Esophagus muscularis mucosa (tissue), 4 donors: ENCODE data around the gene KRT9. TPM values are rescaled to one million over a fixed set of nuclear protein-coding genes. Genes with fewer than 3 reads are reported as not detected.

ENCODE experiments used
- DNase-seq: peaks from one replicate; pipeline ENCODE4 v3.0.0-alpha.2; 2017; ENCODE audit errors: extremely low spot score
- H3K27ac ChIP-seq, 4 donors: fragments of 200-600 bp; sonication (generic); replicated peaks in 1 of 4; 1 replicate in 3 of 4; 2 replicates in 1 of 4; pipeline ENCODE4 v1.5.1; 2016 to 2019; ENCODE audit warnings: mild to moderate bottlenecking in 1 of 4
- H3K27me3 ChIP-seq, 4 donors: fragments of 200-600 bp; sonication (generic); one replicate each; pipeline versions ENCODE4 v1.5.1 to v1.6.0; 2016 to 2019
- H3K36me3 ChIP-seq, 4 donors: fragments of 200-600 bp; sonication (generic); one replicate each; pipeline ENCODE4 v1.5.1; 2016 to 2019
- H3K4me1 ChIP-seq, 4 donors: fragments of 200-600 bp; sonication (generic); one replicate each; pipeline ENCODE4 v1.5.1; 2016 to 2019
- H3K4me3 ChIP-seq, 4 donors: fragments of 200-600 bp; sonication (generic); 1 replicate in 2 of 4; 2 replicates in 2 of 4; pipeline ENCODE4 v1.5.1; 2016 to 2019; ENCODE audit warnings: mild to moderate bottlenecking in 4 of 4, moderate library complexity in 1 of 4
- H3K9me3 ChIP-seq, 4 donors: fragments of 200-600 bp; sonication (generic); 1 replicate in 3 of 4; 2 replicates in 1 of 4; pipeline ENCODE4 v1.5.1; 2016 to 2019
- EP300 ChIP-seq: sonication (generic); formaldehyde crosslinking; IDR thresholded peaks from one replicate; pipeline ENCODE4 v1.6.1; 2017; ENCODE audit warnings: antibody characterized with exemption
- POLR2A ChIP-seq: fragments of 450-650 bp; IDR thresholded peaks from one replicate; pipeline ENCODE4 v1.6.1; 2017; ENCODE audit warnings: antibody characterized with exemption, moderate library complexity, mild to moderate bottlenecking, low read depth
- POLR2AphosphoS5 ChIP-seq, 2 donors: sonication (generic); formaldehyde crosslinking; IDR thresholded peaks; one replicate each; pipeline ENCODE4 v1.6.1; 2017; ENCODE audit warnings: antibody characterized with exemption in 2 of 2
- WGBS: methylation state at CpG from one replicate; pipeline ENCODE4 v1.1.5; 2018; 5-methylcytosine and 5-hydroxymethylcytosine counted together
- intact Hi-C: fragments of 100-400 bp; cut with DNase I; formaldehyde crosslinking; loops from one replicate; pipeline ENCODE4 v1.15.1; 2023
- total RNA-seq, 4 donors: library from RNA; depleted of rRNA; stranded (reverse); fragments of >200 nt; gene quantifications; one replicate each; pipeline versions ENCODE4 v1.1.0 to v1.2.1, GENCODE V29; 2016
- TF ChIP-seq, protein P1 (sequence below), 3 experiments: fragments of 200-600 bp in 2 of 3; fragments of 450-650 bp in 1 of 3; sonication (generic) in 2 of 3; IDR thresholded peaks; one replicate each; pipeline ENCODE4 v1.5.1; 2017 to 2019; ENCODE audit warnings: antibody characterized with exemption in 3 of 3, mild to moderate bottlenecking in 2 of 3, moderate library complexity in 1 of 3

The KRT9 gene
- total RNA-seq, 4 donors from 2014 or later, result not detected

DNA sequence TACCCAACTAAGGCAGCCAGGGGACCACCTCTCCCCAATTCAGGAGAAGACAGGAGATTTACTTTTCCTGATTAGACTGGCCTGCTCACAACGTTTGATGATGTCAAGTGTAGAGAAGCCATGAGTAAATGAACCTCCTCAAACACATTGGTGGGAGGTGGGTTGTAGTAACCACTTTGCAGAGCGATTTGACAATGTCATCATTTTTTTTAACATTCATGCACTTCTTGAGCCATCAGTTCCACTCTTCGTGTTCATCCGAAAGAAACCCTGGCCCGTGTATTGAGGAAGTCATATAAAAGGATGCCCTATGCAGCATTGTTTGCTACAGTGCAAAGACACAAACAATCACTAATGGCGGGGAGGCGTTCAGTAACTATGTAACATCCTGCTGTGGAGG lies 38.2 kb downstream of the KRT9 start:
- H3K9me3 ChIP-seq, result no peaks in the 10 kb centered on the region
- no peak overlapping the region for H3K4me3 ChIP-seq
- WGBS, result 86% methylated on average over 7 of the region's 7 CpGs
- TF ChIP-seq EP300 (no peak), POLR2A (no peak), POLR2AphosphoS5 (IDR thresholded peaks at IDR 0.05) (no peak)
- TF ChIP-seq, protein P1, sequence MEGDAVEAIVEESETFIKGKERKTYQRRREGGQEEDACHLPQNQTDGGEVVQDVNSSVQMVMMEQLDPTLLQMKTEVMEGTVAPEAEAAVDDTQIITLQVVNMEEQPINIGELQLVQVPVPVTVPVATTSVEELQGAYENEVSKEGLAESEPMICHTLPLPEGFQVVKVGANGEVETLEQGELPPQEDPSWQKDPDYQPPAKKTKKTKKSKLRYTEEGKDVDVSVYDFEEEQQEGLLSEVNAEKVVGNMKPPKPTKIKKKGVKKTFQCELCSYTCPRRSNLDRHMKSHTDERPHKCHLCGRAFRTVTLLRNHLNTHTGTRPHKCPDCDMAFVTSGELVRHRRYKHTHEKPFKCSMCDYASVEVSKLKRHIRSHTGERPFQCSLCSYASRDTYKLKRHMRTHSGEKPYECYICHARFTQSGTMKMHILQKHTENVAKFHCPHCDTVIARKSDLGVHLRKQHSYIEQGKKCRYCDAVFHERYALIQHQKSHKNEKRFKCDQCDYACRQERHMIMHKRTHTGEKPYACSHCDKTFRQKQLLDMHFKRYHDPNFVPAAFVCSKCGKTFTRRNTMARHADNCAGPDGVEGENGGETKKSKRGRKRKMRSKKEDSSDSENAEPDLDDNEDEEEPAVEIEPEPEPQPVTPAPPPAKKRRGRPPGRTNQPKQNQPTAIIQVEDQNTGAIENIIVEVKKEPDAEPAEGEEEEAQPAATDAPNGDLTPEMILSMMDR (IDR thresholded peaks at IDR 0.05), result no peak
- no peak for DNase-seq
- peaks cover 0 to under 1% (median 0%) of the 10 kb centered on the region in 4 donors for H3K4me1 ChIP-seq
- H3K27me3 ChIP-seq, result peaks cover 0 to 38% (median 2%) of the 10 kb centered on the region in 4 donors
- intact Hi-C loops, result no loop called here
- no peak overlapping the region for H3K27ac ChIP-seq
- H3K36me3 ChIP-seq, result no peaks in the 10 kb centered on the region

DNA sequence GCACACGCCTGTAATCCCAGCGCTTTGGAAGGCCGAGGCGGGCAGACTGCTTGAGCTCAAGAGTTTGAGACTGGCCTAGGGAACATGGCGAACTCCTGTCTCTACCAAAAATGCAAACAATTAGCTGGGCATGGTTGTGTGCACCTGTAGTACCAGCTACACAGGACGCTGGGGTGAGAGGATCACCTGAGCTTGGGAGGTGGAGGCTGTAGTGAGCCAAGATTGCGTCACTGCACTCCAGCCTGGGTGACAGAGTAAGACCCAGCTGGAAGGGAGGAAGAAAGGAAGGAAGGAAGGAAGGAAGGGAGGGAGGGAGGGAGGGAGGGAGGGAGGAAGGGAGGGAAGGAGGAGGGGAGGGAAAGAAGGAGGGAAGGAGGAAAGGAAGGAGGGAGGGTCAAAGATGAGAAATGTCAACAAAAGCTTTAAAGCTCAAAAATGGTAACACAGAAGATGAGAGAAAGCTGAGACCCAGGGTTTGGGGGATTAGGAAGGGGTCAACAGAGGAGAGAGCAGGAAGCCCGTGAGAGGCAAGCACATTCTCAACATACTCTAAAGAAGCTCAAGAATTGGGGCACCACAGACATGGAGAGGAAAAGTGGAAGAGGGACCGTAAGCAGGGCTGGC lies 38.8 kb downstream of the KRT9 start:
- TF ChIP-seq, protein P1 (IDR thresholded peaks at IDR 0.05), result no peak
- TF ChIP-seq EP300, result no peak
- no peak for TF ChIP-seq POLR2AphosphoS5 (IDR thresholded peaks at IDR 0.05)
- TF ChIP-seq POLR2A, result no peak
- Histone ChIP-seq H3K36me3 (no peaks in the 10 kb centered on the region), H3K4me1 (peaks cover 3 to 6% (median 4%) of the 10 kb centered on the region in 4 donors), H3K4me3 (no peak overlapping the region), H3K9me3 (no peaks in the 10 kb centered on the region), H3K27ac (no peak overlapping the region), H3K27me3 (peaks cover 0 to 44% (median 8%) of the 10 kb centered on the region in 4 donors)
- intact Hi-C loops, result no loop called here
- no peak for DNase-seq
- WGBS, result 86% methylated on average over 9 of the region's 9 CpGs

DNA sequence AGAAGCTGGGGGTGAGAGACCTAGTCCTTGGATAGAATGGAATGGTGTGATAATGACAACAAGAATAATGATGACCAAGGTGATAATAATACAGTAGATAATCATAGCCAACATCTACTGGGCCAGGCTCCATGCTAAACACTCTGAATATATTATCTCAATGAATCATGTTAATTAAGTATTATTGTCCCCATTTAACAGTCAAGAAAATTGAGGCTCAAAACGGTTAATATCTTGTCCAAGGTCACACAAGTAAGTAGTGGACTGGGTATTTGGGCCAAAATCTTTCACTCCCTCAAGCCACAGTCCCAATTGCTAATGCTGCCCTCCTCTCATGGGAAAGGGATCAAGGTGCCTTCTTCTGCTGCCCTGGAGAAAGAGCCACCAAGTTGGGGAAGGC lies 39.9 kb downstream of the KRT9 start:
- Histone ChIP-seq H3K27ac (no peak overlapping the region), H3K9me3 (no peaks in the 10 kb centered on the region), H3K4me1 (peaks cover 8 to 16% (median 12%) of the 10 kb centered on the region in 4 donors), H3K27me3 (peaks cover 0 to 54% (median 18%) of the 10 kb centered on the region in 4 donors), H3K36me3 (no peaks in the 10 kb centered on the region), H3K4me3 (no peak overlapping the region)
- TF ChIP-seq, protein P1 (IDR thresholded peaks at IDR 0.05), result no peak
- TF ChIP-seq POLR2AphosphoS5 (IDR thresholded peaks at IDR 0.05) (no peak), POLR2A (no peak), EP300 (no peak)
- DNase-seq, result no peak
- WGBS, result 82% methylated on average over 1 of the region's 1 CpG
- intact Hi-C loops, result no loop called here

DNA sequence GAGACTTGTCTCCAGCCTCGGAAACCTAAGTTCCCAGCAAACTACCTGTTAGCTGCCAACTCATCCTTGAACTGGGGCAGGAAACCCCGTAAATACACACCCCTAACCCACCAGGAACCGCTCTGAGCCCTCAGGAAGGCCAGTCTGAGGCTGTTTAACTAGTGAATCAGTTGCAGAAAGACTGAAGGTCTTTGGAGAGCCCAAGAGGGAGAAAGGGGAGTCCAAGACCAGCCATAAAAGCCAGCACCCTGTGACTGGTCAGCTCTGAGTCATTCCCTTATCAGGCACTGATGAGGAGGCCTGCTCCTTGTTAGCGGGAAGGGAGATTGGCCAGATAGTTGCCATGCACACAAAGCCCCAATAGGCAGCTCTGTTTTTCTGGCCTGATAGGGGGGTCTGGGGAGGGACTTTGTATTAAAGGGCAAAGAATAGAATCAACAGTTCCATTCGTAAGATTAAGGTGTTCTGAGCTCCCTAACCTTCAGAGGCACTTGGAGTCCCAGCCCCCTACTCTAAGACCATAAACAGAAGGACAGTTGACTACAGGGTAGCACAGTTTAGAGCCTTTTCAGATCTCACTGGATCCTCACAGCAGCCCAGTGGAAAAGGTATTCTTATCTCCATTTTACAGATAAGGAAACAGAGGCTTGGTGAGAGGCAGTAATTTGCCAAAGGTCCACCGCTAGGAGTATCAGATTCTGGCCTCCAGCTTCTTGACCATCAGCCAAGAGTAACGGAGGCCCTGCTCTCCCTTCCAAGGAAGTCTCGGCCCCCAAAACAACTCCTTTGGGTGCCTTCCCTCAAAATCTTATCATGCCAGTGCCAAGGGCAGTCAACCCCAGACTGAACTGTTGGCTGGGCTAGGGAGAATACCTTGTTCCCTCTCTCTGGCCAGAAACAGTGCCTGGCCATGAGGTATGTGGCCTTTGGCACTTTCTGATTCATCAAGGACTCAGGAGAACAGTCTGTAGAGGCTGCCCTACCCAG lies 41.5 kb downstream of the KRT9 start:
- Histone ChIP-seq H3K36me3 (no peaks in the 10 kb centered on the region), H3K4me1 (peaks cover 8 to 16% (median 12%) of the 10 kb centered on the region in 4 donors), H3K4me3 (no peak overlapping the region), H3K9me3 (no peaks in the 10 kb centered on the region), H3K27ac (no peak overlapping the region), H3K27me3 (peaks cover 0 to 54% (median 21%) of the 10 kb centered on the region in 4 donors)
- no peak for DNase-seq
- 86% methylated on average over 7 of the region's 8 CpGs for WGBS
- no peak for TF ChIP-seq POLR2A
- TF ChIP-seq POLR2AphosphoS5 (IDR thresholded peaks at IDR 0.05), result no peak
- TF ChIP-seq, protein P1 (IDR thresholded peaks at IDR 0.05), result no peak
- no peak for TF ChIP-seq EP300
- intact Hi-C loops, result no loop called here
